Progenitor cell of endocrine pancreas (in vitro differentiated cells): ENCODE results near the gene THAP11. TPM values are rescaled to one million over a fixed set of nuclear protein-coding genes. Genes with fewer than 3 reads are reported as not detected.

ENCODE experiments used
- DNase-seq: peaks from one replicate; pipeline ENCODE4 v3.0.0; 2021; ENCODE audit warnings: low spot score; ENCODE audit not compliant: unreplicated experiment
- H3K27ac Mint-ChIP-seq: 2 replicates; pipeline ENCODE4 v1.8.0; 2021; ENCODE audit warnings: mild to moderate bottlenecking, moderate library complexity, mixed read lengths
- H3K27me3 Mint-ChIP-seq: 2 replicates; pipeline ENCODE4 v1.8.0; 2021; ENCODE audit warnings: mixed read lengths
- H3K36me3 Mint-ChIP-seq: 2 replicates; pipeline ENCODE4 v1.8.0; 2022; ENCODE audit warnings: mixed read lengths; ENCODE audit not compliant: insufficient read depth
- H3K4me1 Mint-ChIP-seq: 2 replicates; pipeline ENCODE4 v1.8.0; 2021; ENCODE audit warnings: low read depth, mixed read lengths
- H3K4me3 Mint-ChIP-seq: 2 replicates; pipeline ENCODE4 v1.8.0; 2021; ENCODE audit warnings: low read depth, mild to moderate bottlenecking, moderate library complexity, mixed read lengths
- H3K9me3 Mint-ChIP-seq: 2 replicates; pipeline ENCODE4 v1.8.0; 2021; ENCODE audit warnings: low read depth, mixed read lengths
- CTCF ChIP-seq: fragments of 200-600 bp; sonication (generic); IDR thresholded peaks from one replicate; pipeline ENCODE4 v1.5.0; 2021; ENCODE audit warnings: antibody characterized with exemption, mild to moderate bottlenecking; ENCODE audit not compliant: unreplicated experiment
- total RNA-seq: library from RNA; stranded (reverse); gene quantifications from 2 replicates; pipeline ENCODE4 v1.2.1, GENCODE V29; 2021

THAP11 gene
- total RNA-seq, 1 donor from 2014 or later: 32.0 TPM

- H3K9me3 Mint-ChIP-seq: no peaks in the 10 kb centered on the region
- peak overlapping the region; percentile 96 for H3K27ac Mint-ChIP-seq
- TF ChIP-seq CTCF: no peak
- peaks cover 6% of the 10 kb centered on the region for H3K36me3 Mint-ChIP-seq
- no peaks in the 10 kb centered on the region for H3K27me3 Mint-ChIP-seq
- H3K4me3 Mint-ChIP-seq: peak overlapping the region; percentile 94
- no peak for DNase-seq
- H3K4me1 Mint-ChIP-seq: peaks cover 13% of the 10 kb centered on the region
Measured at GRCh38 chr16:67807148-67807682, 34.9 kb upstream of the THAP11 start.

- no peak for DNase-seq
- no peak for TF ChIP-seq CTCF
- Mint-ChIP-seq H3K36me3 (no peaks in the 10 kb centered on the region), H3K27me3 (no peaks in the 10 kb centered on the region), H3K27ac (no peak overlapping the region), H3K4me1 (peaks cover 2% of the 10 kb centered on the region), H3K4me3 (no peak overlapping the region), H3K9me3 (no peaks in the 10 kb centered on the region)
Measured at GRCh38 chr16:67811899-67812298, 30.2 kb upstream of the THAP11 start.

GRCh38 chr16:67814567-67814966 is 27.6 kb upstream of the THAP11 start:
- Mint-ChIP-seq H3K9me3 (no peaks in the 10 kb centered on the region), H3K27me3 (no peaks in the 10 kb centered on the region), H3K36me3 (no peaks in the 10 kb centered on the region), H3K27ac (no peak overlapping the region), H3K4me3 (no peak overlapping the region), H3K4me1 (no peaks in the 10 kb centered on the region)
- no peak for DNase-seq
- no peak for TF ChIP-seq CTCF

GRCh38 chr16:67820608-67821259 is 21.4 kb upstream of the THAP11 start:
- TF ChIP-seq CTCF: no peak
- peaks cover 2% of the 10 kb centered on the region for H3K36me3 Mint-ChIP-seq
- H3K9me3 Mint-ChIP-seq: no peaks in the 10 kb centered on the region
- no peak overlapping the region for H3K4me3 Mint-ChIP-seq
- no peak overlapping the region for H3K27ac Mint-ChIP-seq
- H3K4me1 Mint-ChIP-seq: no peaks in the 10 kb centered on the region
- DNase-seq: no peak
- H3K27me3 Mint-ChIP-seq: no peaks in the 10 kb centered on the region

GRCh38 chr16:67822511-67822910 is 19.6 kb upstream of the THAP11 start:
- Mint-ChIP-seq H3K36me3 (peaks cover 3% of the 10 kb centered on the region), H3K4me3 (no peak overlapping the region), H3K9me3 (no peaks in the 10 kb centered on the region), H3K4me1 (no peaks in the 10 kb centered on the region), H3K27ac (no peak overlapping the region), H3K27me3 (no peaks in the 10 kb centered on the region)
- no peak for DNase-seq
- TF ChIP-seq CTCF: no peak
